Measurements from ENCODE around the gene CUTA.
"Not testable (repeated sequence)": the region's sequence is repeated elsewhere in the genome, so short reads cannot be mapped to it uniquely, and the experiment has no call there.

DNA sequence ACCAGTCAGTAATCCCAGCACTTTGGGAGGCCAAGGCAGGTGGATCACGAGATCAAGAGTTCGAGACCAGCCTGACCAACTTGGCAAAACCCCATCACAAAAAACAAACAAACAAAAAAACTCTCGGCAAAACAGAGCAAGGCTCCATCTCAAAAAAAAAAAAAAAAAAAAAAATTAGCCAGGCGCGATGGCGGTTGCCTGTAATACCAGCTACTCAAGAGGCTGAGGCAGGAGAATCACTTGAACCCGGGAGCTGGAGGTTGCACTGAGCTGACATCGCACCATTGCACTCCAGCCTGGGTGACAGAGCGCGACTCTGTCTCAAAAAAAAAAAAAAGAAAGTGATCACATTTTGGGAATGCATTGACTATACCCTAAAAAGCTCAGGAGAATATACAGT lies 38.7 kb downstream of the CUTA start:
- TF ChIP-seq, protein P1, sequence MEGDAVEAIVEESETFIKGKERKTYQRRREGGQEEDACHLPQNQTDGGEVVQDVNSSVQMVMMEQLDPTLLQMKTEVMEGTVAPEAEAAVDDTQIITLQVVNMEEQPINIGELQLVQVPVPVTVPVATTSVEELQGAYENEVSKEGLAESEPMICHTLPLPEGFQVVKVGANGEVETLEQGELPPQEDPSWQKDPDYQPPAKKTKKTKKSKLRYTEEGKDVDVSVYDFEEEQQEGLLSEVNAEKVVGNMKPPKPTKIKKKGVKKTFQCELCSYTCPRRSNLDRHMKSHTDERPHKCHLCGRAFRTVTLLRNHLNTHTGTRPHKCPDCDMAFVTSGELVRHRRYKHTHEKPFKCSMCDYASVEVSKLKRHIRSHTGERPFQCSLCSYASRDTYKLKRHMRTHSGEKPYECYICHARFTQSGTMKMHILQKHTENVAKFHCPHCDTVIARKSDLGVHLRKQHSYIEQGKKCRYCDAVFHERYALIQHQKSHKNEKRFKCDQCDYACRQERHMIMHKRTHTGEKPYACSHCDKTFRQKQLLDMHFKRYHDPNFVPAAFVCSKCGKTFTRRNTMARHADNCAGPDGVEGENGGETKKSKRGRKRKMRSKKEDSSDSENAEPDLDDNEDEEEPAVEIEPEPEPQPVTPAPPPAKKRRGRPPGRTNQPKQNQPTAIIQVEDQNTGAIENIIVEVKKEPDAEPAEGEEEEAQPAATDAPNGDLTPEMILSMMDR (conservative IDR thresholded peaks at IDR 0.05; ENCODE audit: low read length) = not testable (repeated sequence)
- not testable (repeated sequence) for TF ChIP-seq EZH2phosphoT487 (IDR thresholded peaks at IDR 0.05; ENCODE audit: borderline replicate concordance, low read depth, low read length)

Measured in OCI-LY7 (cell line).